ENCODE measurements around the gene NBEA.

- TF ChIP-seq CTCF (IDR thresholded peaks at IDR 0.05) (no peak), POLR2A (IDR thresholded peaks at IDR 0.05) (no peak)
Measured at GRCh38 chr13:35485424-35485823, 543.4 kb downstream of the NBEA start.
